GM23338 (cell line): Measurements from ENCODE around the gene ANKRD13B. TPM values are rescaled to one million over a fixed set of nuclear protein-coding genes. Genes with fewer than 3 reads are reported as not detected.

Source experiments
- ATAC-seq: fragments of 200-7000 bp; cut with Tn5 transposase; 3 replicates; pipeline ENCODE4 v1.9.1; 2020
- DNase-seq: peaks from one replicate; pipeline ENCODE4 v3.0.0-alpha.2; 2015; ENCODE audit warnings: low spot score
- H2AFZ ChIP-seq: fragments of 200-600 bp; sonication (generic); 2 replicates; pipeline ENCODE4 v1.8.0; 2016; ENCODE audit warnings: antibody characterized with exemption, mild to moderate bottlenecking, moderate library complexity
- H3F3A ChIP-seq: fragments of 200-600 bp; sonication (generic); replicated peaks from 2 replicates; pipeline ENCODE4 v1.8.0; 2017; ENCODE audit warnings: antibody characterized with exemption, mixed run types, low read depth
- H3K27ac ChIP-seq: fragments of 200-600 bp; sonication (generic); 2 replicates; pipeline ENCODE4 v1.6.1; 2016; ENCODE audit warnings: low read depth
- H3K27me3 ChIP-seq: fragments of 200-600 bp; sonication (generic); 2 replicates; pipeline ENCODE4 v1.8.0; 2016; ENCODE audit warnings: mild to moderate bottlenecking, mixed run types, moderate library complexity; ENCODE audit not compliant: insufficient read depth
- H3K36me3 ChIP-seq: fragments of 200-600 bp; sonication (generic); 2 replicates; pipeline ENCODE4 v1.8.0; 2016; ENCODE audit warnings: mild to moderate bottlenecking; ENCODE audit not compliant: insufficient read depth
- H3K4me1 ChIP-seq: fragments of 200-600 bp; sonication (generic); 2 replicates; pipeline ENCODE4 v1.8.0; 2016; ENCODE audit warnings: mild to moderate bottlenecking, moderate library complexity; ENCODE audit not compliant: insufficient read depth
- H3K4me2 ChIP-seq: fragments of 200-600 bp; sonication (generic); 2 replicates; pipeline ENCODE4 v1.7.1; 2017; ENCODE audit warnings: mixed run types
- H3K4me3 ChIP-seq: fragments of 200-600 bp; sonication (generic); 2 replicates; pipeline ENCODE4 v1.6.1; 2016; ENCODE audit warnings: mixed run types
- H3K79me2 ChIP-seq: fragments of 200-600 bp; sonication (generic); replicated peaks from 2 replicates; pipeline ENCODE4 v1.8.0; 2017; ENCODE audit warnings: mild to moderate bottlenecking; ENCODE audit not compliant: insufficient read depth
- H3K9me2 ChIP-seq: fragments of 200-600 bp; sonication (generic); 2 replicates; pipeline ENCODE4 v1.8.0; 2017; ENCODE audit not compliant: insufficient read depth
- H4K20me1 ChIP-seq: fragments of 200-600 bp; sonication (generic); replicated peaks from 2 replicates; pipeline ENCODE4 v1.8.0; 2017; ENCODE audit warnings: mild to moderate bottlenecking; ENCODE audit not compliant: insufficient read depth
- H3K27ac Mint-ChIP-seq: 2 replicates; pipeline ENCODE4 v1.8.0; 2020; ENCODE audit warnings: inconsistent platforms, mild to moderate bottlenecking, moderate library complexity, mixed read lengths
- H3K27me3 Mint-ChIP-seq: 3 replicates; pipeline ENCODE4 v1.8.0; 2022; ENCODE audit warnings: low read depth, mild to moderate bottlenecking, moderate library complexity, mixed read lengths, inconsistent platforms; ENCODE audit not compliant: insufficient read depth, poor library complexity
- H3K36me3 Mint-ChIP-seq: 3 replicates; pipeline ENCODE4 v1.8.0; 2021; ENCODE audit warnings: low read depth, mild to moderate bottlenecking, inconsistent platforms, moderate library complexity, mixed read lengths
- H3K4me1 Mint-ChIP-seq: 3 replicates; pipeline ENCODE4 v1.8.0; 2020; ENCODE audit warnings: mild to moderate bottlenecking, inconsistent platforms, mixed read lengths
- H3K4me3 Mint-ChIP-seq: 3 replicates; pipeline ENCODE4 v1.8.0; 2021; ENCODE audit warnings: moderate library complexity, mild to moderate bottlenecking, inconsistent platforms, mixed read lengths
- H3K9me3 Mint-ChIP-seq: 3 replicates; pipeline ENCODE4 v1.8.0; 2020; ENCODE audit warnings: moderate library complexity, mild to moderate bottlenecking, inconsistent platforms, mixed read lengths
- CREB1 ChIP-seq: fragments of 250-450 bp; sonication (Bioruptor Pico); IDR thresholded peaks from 2 replicates; pipeline ENCODE4 v1.5.0; 2020; ENCODE audit warnings: low read depth, mild to moderate bottlenecking, moderate library complexity
- CTCF ChIP-seq, 2 experiments: fragments of 200-600 bp in 1 of 2; sonication (generic) in 1 of 2; conservative IDR thresholded peaks; 2 replicates each; pipeline versions ENCODE4 v1.5.1 to v1.6.1; 2016 to 2017; ENCODE audit warnings: antibody characterized with exemption in 2 of 2, low read depth in 2 of 2, mild to moderate bottlenecking in 2 of 2, moderate library complexity in 1 of 2
- ETS1 ChIP-seq: IDR thresholded peaks from 2 replicates; pipeline ENCODE4 v1.6.1; 2016; ENCODE audit warnings: antibody characterized with exemption
- EZH2 ChIP-seq: fragments of 200-600 bp; sonication (generic); IDR thresholded peaks from one replicate; pipeline ENCODE4 v1.8.0; 2017; ENCODE audit warnings: antibody characterized with exemption, mild to moderate bottlenecking, low read depth; ENCODE audit not compliant: unreplicated experiment
- EZH2phosphoT487 ChIP-seq: fragments of 200-600 bp; sonication (generic); IDR thresholded peaks from one replicate; pipeline ENCODE4 v1.8.1; 2018; ENCODE audit warnings: antibody characterized with exemption; ENCODE audit not compliant: unreplicated experiment
- JUNB ChIP-seq: IDR thresholded peaks from one replicate; pipeline ENCODE4 v1.6.1; 2016; ENCODE audit warnings: antibody characterized with exemption; ENCODE audit not compliant: unreplicated experiment
- NANOG ChIP-seq: IDR thresholded peaks from 2 replicates; pipeline ENCODE4 v1.6.1; 2016; ENCODE audit warnings: antibody characterized with exemption, borderline replicate concordance
- POLR2AphosphoS5 ChIP-seq: IDR thresholded peaks from 2 replicates; pipeline ENCODE4 v1.6.1; 2016; ENCODE audit warnings: antibody characterized with exemption, low read depth
- STAT1 ChIP-seq: IDR thresholded peaks from one replicate; pipeline ENCODE4 v1.6.1; 2016; ENCODE audit warnings: antibody characterized with exemption; ENCODE audit not compliant: unreplicated experiment
- ZNF114 ChIP-seq: fragments of 250-450 bp; sonication (Bioruptor Pico); IDR thresholded peaks from 2 replicates; pipeline ENCODE4 v1.5.0; 2020; ENCODE audit warnings: mild to moderate bottlenecking, moderate library complexity
- ZNF331 ChIP-seq: fragments of 250-450 bp; sonication (Bioruptor Pico); IDR thresholded peaks from 2 replicates; pipeline ENCODE4 v1.5.0; 2020; ENCODE audit warnings: low read depth, mild to moderate bottlenecking, moderate library complexity
- polyA plus RNA-seq: library from polyadenylated mRNA; unstranded; fragments of >200 nt; fragmentation: Nextera tagmentation; extraction: Ambion mirVana; gene quantifications from 2 replicates; pipeline ENCODE4 v1.2.1, GENCODE V29; 2016
- total RNA-seq: library from RNA; depleted of rRNA; stranded (reverse); fragments of >200 nt; shearing (Covaris generic); gene quantifications from 2 replicates; pipeline ENCODE4 v1.2.3, GENCODE V29; 2014
- TF ChIP-seq, protein P1 (sequence below): IDR thresholded peaks from one replicate; pipeline ENCODE4 v1.6.1; 2018; ENCODE audit warnings: antibody characterized with exemption; ENCODE audit not compliant: unreplicated experiment
- TF ChIP-seq, protein P2 (sequence below): fragments of 250-450 bp; sonication (Bioruptor Pico); IDR thresholded peaks from 2 replicates; pipeline ENCODE4 v1.5.0; 2020; ENCODE audit warnings: mild to moderate bottlenecking, moderate library complexity

Gene ANKRD13B
- total and polyA plus RNA-seq, 2 experiments from 2014 or later: 8.2 to 57.4 TPM

DNA sequence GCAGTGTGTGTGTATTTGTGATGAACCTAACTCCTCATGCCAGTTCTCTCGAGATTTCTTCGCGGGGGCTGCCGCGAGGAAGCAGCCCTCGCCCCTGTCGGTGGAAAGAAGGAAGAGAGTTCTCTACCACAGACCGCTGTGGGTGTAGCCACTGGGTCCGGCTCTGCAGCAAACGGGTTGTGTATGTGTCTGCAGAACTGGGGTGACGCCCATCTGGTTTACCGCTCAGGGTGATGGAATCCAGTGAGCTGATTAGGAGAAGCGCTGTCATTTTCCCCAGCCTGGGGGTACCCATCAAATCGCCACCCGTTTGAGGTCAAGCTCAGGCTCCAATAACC is 22.1 kb downstream of the ANKRD13B start:
- Histone ChIP-seq H3K9me2 (no peaks in the 10 kb centered on the region), H3F3A (0 out of 2 replicates have a peak, but pooled peaks cover 4% of the 10 kb centered on the region), H4K20me1 (peaks cover 5% of the 10 kb centered on the region; the same call in 1 of the 2 replicates), H3K27ac (no peak overlapping the region), H3K4me3 (peak overlapping the region; percentile 67), H3K4me2 (peak overlapping the region; percentile 92), H2AFZ (no peak overlapping the region), H3K4me1 (peaks cover 31% of the 10 kb centered on the region), H3K79me2 (no peaks in the 10 kb centered on the region), H3K36me3 (no peaks in the 10 kb centered on the region), H3K27me3 (peaks cover 70% of the 10 kb centered on the region)
- peaks cover 50% of the 10 kb centered on the region for H3K27me3 Mint-ChIP-seq
- H3K36me3 Mint-ChIP-seq: peaks cover 4% of the 10 kb centered on the region; the same call in 2 of the 3 replicates
- peaks cover 31% of the 10 kb centered on the region for H3K4me1 Mint-ChIP-seq
- no peaks in the 10 kb centered on the region; the same call in 2 of the 3 replicates for H3K9me3 Mint-ChIP-seq
- no peak for TF ChIP-seq POLR2AphosphoS5
- TF ChIP-seq, protein P1, sequence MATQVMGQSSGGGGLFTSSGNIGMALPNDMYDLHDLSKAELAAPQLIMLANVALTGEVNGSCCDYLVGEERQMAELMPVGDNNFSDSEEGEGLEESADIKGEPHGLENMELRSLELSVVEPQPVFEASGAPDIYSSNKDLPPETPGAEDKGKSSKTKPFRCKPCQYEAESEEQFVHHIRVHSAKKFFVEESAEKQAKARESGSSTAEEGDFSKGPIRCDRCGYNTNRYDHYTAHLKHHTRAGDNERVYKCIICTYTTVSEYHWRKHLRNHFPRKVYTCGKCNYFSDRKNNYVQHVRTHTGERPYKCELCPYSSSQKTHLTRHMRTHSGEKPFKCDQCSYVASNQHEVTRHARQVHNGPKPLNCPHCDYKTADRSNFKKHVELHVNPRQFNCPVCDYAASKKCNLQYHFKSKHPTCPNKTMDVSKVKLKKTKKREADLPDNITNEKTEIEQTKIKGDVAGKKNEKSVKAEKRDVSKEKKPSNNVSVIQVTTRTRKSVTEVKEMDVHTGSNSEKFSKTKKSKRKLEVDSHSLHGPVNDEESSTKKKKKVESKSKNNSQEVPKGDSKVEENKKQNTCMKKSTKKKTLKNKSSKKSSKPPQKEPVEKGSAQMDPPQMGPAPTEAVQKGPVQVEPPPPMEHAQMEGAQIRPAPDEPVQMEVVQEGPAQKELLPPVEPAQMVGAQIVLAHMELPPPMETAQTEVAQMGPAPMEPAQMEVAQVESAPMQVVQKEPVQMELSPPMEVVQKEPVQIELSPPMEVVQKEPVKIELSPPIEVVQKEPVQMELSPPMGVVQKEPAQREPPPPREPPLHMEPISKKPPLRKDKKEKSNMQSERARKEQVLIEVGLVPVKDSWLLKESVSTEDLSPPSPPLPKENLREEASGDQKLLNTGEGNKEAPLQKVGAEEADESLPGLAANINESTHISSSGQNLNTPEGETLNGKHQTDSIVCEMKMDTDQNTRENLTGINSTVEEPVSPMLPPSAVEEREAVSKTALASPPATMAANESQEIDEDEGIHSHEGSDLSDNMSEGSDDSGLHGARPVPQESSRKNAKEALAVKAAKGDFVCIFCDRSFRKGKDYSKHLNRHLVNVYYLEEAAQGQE: no peak
- no peak for TF ChIP-seq CREB1
- no peak for TF ChIP-seq EZH2
- no peak for TF ChIP-seq CTCF (conservative IDR thresholded peaks at IDR 0.05; ENCODE audit: low read depth in 2 of 2)
- no peak for TF ChIP-seq ZNF114 (CRISPR knock-in tag)
- no peak for TF ChIP-seq STAT1
- TF ChIP-seq JUNB: no peak
- TF ChIP-seq, protein P2, sequence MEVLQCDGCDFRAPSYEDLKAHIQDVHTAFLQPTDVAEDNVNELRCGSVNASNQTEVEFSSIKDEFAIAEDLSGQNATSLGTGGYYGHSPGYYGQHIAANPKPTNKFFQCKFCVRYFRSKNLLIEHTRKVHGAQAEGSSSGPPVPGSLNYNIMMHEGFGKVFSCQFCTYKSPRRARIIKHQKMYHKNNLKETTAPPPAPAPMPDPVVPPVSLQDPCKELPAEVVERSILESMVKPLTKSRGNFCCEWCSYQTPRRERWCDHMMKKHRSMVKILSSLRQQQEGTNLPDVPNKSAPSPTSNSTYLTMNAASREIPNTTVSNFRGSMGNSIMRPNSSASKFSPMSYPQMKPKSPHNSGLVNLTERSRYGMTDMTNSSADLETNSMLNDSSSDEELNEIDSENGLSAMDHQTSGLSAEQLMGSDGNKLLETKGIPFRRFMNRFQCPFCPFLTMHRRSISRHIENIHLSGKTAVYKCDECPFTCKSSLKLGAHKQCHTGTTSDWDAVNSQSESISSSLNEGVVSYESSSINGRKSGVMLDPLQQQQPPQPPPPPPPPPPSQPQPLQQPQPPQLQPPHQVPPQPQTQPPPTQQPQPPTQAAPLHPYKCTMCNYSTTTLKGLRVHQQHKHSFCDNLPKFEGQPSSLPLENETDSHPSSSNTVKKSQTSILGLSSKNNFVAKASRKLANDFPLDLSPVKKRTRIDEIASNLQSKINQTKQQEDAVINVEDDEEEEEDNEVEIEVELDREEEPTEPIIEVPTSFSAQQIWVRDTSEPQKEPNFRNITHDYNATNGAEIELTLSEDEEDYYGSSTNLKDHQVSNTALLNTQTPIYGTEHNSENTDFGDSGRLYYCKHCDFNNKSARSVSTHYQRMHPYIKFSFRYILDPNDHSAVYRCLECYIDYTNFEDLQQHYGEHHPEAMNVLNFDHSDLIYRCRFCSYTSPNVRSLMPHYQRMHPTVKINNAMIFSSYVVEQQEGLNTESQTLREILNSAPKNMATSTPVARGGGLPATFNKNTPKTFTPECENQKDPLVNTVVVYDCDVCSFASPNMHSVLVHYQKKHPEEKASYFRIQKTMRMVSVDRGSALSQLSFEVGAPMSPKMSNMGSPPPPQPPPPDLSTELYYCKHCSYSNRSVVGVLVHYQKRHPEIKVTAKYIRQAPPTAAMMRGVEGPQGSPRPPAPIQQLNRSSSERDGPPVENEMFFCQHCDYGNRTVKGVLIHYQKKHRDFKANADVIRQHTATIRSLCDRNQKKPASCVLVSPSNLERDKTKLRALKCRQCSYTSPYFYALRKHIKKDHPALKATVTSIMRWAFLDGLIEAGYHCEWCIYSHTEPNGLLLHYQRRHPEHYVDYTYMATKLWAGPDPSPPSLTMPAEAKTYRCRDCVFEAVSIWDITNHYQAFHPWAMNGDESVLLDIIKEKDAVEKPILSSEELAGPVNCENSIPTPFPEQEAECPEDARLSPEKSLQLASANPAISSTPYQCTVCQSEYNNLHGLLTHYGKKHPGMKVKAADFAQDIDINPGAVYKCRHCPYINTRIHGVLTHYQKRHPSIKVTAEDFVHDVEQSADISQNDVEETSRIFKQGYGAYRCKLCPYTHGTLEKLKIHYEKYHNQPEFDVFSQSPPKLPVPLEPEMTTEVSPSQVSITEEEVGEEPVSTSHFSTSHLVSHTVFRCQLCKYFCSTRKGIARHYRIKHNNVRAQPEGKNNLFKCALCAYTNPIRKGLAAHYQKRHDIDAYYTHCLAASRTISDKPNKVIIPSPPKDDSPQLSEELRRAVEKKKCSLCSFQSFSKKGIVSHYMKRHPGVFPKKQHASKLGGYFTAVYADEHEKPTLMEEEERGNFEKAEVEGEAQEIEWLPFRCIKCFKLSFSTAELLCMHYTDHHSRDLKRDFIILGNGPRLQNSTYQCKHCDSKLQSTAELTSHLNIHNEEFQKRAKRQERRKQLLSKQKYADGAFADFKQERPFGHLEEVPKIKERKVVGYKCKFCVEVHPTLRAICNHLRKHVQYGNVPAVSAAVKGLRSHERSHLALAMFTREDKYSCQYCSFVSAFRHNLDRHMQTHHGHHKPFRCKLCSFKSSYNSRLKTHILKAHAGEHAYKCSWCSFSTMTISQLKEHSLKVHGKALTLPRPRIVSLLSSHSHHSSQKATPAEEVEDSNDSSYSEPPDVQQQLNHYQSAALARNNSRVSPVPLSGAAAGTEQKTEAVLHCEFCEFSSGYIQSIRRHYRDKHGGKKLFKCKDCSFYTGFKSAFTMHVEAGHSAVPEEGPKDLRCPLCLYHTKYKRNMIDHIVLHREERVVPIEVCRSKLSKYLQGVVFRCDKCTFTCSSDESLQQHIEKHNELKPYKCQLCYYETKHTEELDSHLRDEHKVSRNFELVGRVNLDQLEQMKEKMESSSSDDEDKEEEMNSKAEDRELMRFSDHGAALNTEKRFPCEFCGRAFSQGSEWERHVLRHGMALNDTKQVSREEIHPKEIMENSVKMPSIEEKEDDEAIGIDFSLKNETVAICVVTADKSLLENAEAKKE (CRISPR knock-in tag): no peak
- TF ChIP-seq EZH2phosphoT487: no peak
- TF ChIP-seq ETS1: no peak
- no peak for TF ChIP-seq NANOG
- TF ChIP-seq ZNF331: no peak
- no peak for ATAC-seq
- H3K4me3 Mint-ChIP-seq: peak overlapping the region; percentile 62
- peak; percentile 32 for DNase-seq
- H3K27ac Mint-ChIP-seq: no peak overlapping the region
